Upper lobe of left lung (tissue), 6 donors: ENCODE measurements around the gene ANKS3. TPM values are rescaled to one million over a fixed set of nuclear protein-coding genes. Genes with fewer than 3 reads are reported as not detected.

Experiments used
- ATAC-seq, 2 donors: fragments of 200-7000 bp; cut with Tn5 transposase; one replicate each; pipeline ENCODE4 v1.9.1; 2022; ENCODE audit warnings: mild to moderate bottlenecking in 2 of 2, moderate library complexity in 2 of 2; ENCODE audit not compliant: low FRiP score in 2 of 2
- DNase-seq, 2 donors: peaks; one replicate each; pipeline ENCODE4 v3.0.0-alpha.2; 2019 to 2020
- H3K27ac ChIP-seq, 4 donors: fragments of 200-600 bp; sonication (generic); one replicate each; pipeline ENCODE4 v1.5.1; 2016 to 2019
- H3K27me3 ChIP-seq, 4 donors: fragments of 200-600 bp; sonication (generic); one replicate each; pipeline ENCODE4 v1.5.1; 2017 to 2019
- H3K36me3 ChIP-seq, 4 donors: fragments of 200-600 bp; sonication (generic); one replicate each; pipeline ENCODE4 v1.5.1; 2016 to 2019
- H3K4me1 ChIP-seq, 4 donors: fragments of 200-600 bp; sonication (generic); one replicate each; pipeline ENCODE4 v1.5.1; 2018 to 2019
- H3K4me3 ChIP-seq, 4 donors: fragments of 200-600 bp; sonication (generic); one replicate each; pipeline ENCODE4 v1.5.1; 2017 to 2019; ENCODE audit warnings: mild to moderate bottlenecking in 2 of 4, moderate library complexity in 1 of 4
- H3K9me3 ChIP-seq, 4 donors: fragments of 200-600 bp; sonication (generic); one replicate each; pipeline ENCODE4 v1.5.1; 2018 to 2019
- CTCF ChIP-seq, 6 experiments: fragments of 450-650 bp in 4 of 6; fragments of 200-600 bp in 2 of 6; sonication (generic) in 2 of 6; IDR thresholded peaks; one replicate each; pipeline ENCODE4 v1.5.1; 2016 to 2019; ENCODE audit warnings: antibody characterized with exemption in 6 of 6
- EP300 ChIP-seq, 4 donors: sonication (generic); formaldehyde crosslinking; IDR thresholded peaks; one replicate each; pipeline ENCODE4 v1.5.1; 2017; ENCODE audit warnings: antibody characterized with exemption in 4 of 4, control low read depth in 2 of 4
- POLR2A ChIP-seq, 4 donors: fragments of 450-650 bp; IDR thresholded peaks; one replicate each; pipeline ENCODE4 v1.5.1; 2016 to 2017; ENCODE audit warnings: antibody characterized with exemption in 4 of 4, mild to moderate bottlenecking in 2 of 4
- POLR2AphosphoS5 ChIP-seq, 2 donors: sonication (generic); formaldehyde crosslinking; IDR thresholded peaks; one replicate each; pipeline ENCODE4 v1.5.1; 2017; ENCODE audit warnings: antibody characterized with exemption in 2 of 2
- WGBS, 2 donors: methylation state at CpG; one replicate each; pipeline ENCODE4 v1.1.5; 2017 to 2018; 5-methylcytosine and 5-hydroxymethylcytosine counted together
- total RNA-seq, 6 donors: library from RNA; depleted of rRNA in 4 of 6; stranded (reverse); fragments of >200 nt in 4 of 6; gene quantifications; one replicate each; pipeline versions ENCODE4 v1.1.0 to v1.2.1, GENCODE V29; 2016 to 2021
- donor health status: DM: no; HTN: no; CAD: no; lungs with moderate emphysema.
- donor health status: DM: no; HTN: yes; CAD: no; lungs with severe emphysema.

Gene ANKS3
- total RNA-seq, 6 donors from 2014 or later, result 17.9 to 67.1 (median 20.0) TPM

- DNase-seq, result peak in 1 of 2 donors; percentile 72
- peak overlapping the region in 3 of 4 donors; percentile 16 to 42 (median 31) for H3K4me3 ChIP-seq
- 71 to 78% methylated on average over 18 to 26 of the region's 26 CpGs for WGBS, 2 donors
- TF ChIP-seq POLR2AphosphoS5 (IDR thresholded peaks at IDR 0.05) (no peak), POLR2A (IDR thresholded peaks at IDR 0.05) (peak in 1 of 4 donors; percentile 11), CTCF (IDR thresholded peaks at IDR 0.05) (no peak), EP300 (IDR thresholded peaks at IDR 0.05) (no peak)
- peak overlapping the region; percentile 77 to 85 (median 80) for H3K27ac ChIP-seq
- H3K27me3 ChIP-seq, result no peaks in the 10 kb centered on the region
- no peaks in the 10 kb centered on the region for H3K9me3 ChIP-seq
- H3K36me3 ChIP-seq, result peaks cover 7 to 83% (median 59%) of the 10 kb centered on the region in 4 donors
- no peak for ATAC-seq
- H3K4me1 ChIP-seq, result peaks cover 6 to 49% (median 38%) of the 10 kb centered on the region in 4 donors
Observed at GRCh38 chr16:4680673-4681470, 53.2 kb downstream of the ANKS3 start.

- DNase-seq (peak; percentile 84 to 95), ATAC-seq (peak; percentile 78 to 83)
- Histone ChIP-seq H3K27ac (peak overlapping the region; percentile 77 to 85 (median 80)), H3K9me3 (no peaks in the 10 kb centered on the region), H3K27me3 (no peaks in the 10 kb centered on the region), H3K4me3 (peak overlapping the region in 3 of 4 donors; percentile 16 to 42 (median 31)), H3K4me1 (peaks cover 6 to 50% (median 38%) of the 10 kb centered on the region in 4 donors), H3K36me3 (peaks cover 7 to 83% (median 57%) of the 10 kb centered on the region in 4 donors)
- TF ChIP-seq EP300 (IDR thresholded peaks at IDR 0.05) (peak in 1 of 4 donors; percentile 18), CTCF (IDR thresholded peaks at IDR 0.05) (no peak), POLR2AphosphoS5 (IDR thresholded peaks at IDR 0.05) (peak; percentile 9 to 32), POLR2A (IDR thresholded peaks at IDR 0.05) (peak in 1 of 4 donors; percentile 46)
- 48 to 65% methylated on average over 43 to 47 of the region's 47 CpGs for WGBS, 2 donors
Observed at GRCh38 chr16:4679850-4680636, 54.0 kb downstream of the ANKS3 start.

DNA sequence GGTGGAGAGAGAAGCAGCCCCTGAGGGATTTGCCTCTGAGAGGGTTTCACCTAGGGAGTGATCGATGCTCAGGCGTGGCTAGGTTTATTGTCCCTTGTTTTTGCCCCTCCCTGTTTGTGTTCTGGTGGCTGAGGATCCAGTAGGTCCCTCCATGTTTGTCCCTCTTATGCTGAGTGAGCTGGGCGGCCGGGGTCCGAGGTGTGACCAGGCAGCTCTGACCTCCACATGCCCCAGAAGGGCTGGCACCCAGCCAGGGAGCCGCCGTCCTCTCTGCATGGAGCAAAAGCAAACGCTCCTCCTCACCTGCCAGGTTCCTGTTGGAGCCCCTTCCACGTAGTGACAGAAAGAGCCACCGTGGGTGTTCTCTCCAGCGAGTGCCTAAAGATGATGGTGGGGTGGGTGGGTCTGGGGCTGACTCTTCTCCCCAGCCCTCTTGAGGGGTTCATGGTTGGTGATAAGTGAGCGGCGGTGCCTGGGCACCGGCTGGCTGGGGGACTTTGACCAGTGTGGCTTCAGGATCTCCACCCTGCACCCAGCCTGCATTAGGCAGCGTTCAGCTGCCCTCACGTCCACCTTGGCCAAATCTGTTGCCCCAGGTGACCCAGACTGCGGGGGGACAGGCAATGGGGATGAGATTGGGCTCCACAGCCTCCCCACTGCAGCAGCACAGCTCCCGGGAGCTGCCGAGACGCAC is 54.8 kb downstream of the ANKS3 start:
- Histone ChIP-seq H3K36me3 (peaks cover 5 to 80% (median 51%) of the 10 kb centered on the region in 4 donors), H3K4me1 (peaks cover 6 to 50% (median 38%) of the 10 kb centered on the region in 4 donors), H3K27me3 (no peaks in the 10 kb centered on the region), H3K9me3 (no peaks in the 10 kb centered on the region), H3K27ac (peak overlapping the region; percentile 77 to 85 (median 80)), H3K4me3 (peak overlapping the region in 3 of 4 donors; percentile 16 to 42 (median 31))
- TF ChIP-seq EP300 (IDR thresholded peaks at IDR 0.05), result no peak
- no peak for TF ChIP-seq CTCF (IDR thresholded peaks at IDR 0.05)
- no peak for TF ChIP-seq POLR2A (IDR thresholded peaks at IDR 0.05)
- TF ChIP-seq POLR2AphosphoS5 (IDR thresholded peaks at IDR 0.05), result no peak
- WGBS, 2 donors, result 70 to 72% methylated on average over 8 to 16 of the region's 20 CpGs
- ATAC-seq (no peak), DNase-seq (peak in 1 of 2 donors; percentile 86)

GRCh38 chr16:4678596-4678995 is 55.5 kb downstream of the ANKS3 start:
- Histone ChIP-seq H3K4me3 (no peak overlapping the region), H3K36me3 (peaks cover 0 to 80% (median 49%) of the 10 kb centered on the region in 4 donors), H3K4me1 (peaks cover 6 to 50% (median 38%) of the 10 kb centered on the region in 4 donors), H3K9me3 (no peaks in the 10 kb centered on the region), H3K27ac (peak overlapping the region in 1 of 4 donors; percentile 85), H3K27me3 (no peaks in the 10 kb centered on the region)
- TF ChIP-seq CTCF (IDR thresholded peaks at IDR 0.05) (no peak), EP300 (IDR thresholded peaks at IDR 0.05) (no peak), POLR2AphosphoS5 (IDR thresholded peaks at IDR 0.05) (no peak), POLR2A (IDR thresholded peaks at IDR 0.05) (no peak)
- ATAC-seq (no peak), DNase-seq (no peak)
- WGBS, 2 donors, result 76 to 95% methylated on average over 5 to 6 of the region's 6 CpGs
